ENCODE results near the gene HABP4. TPM values are rescaled to one million over a fixed set of nuclear protein-coding genes. Genes with fewer than 3 reads are reported as not detected.
A peak's percentile ranks its signal among the peaks of the same experiment; 100 is the strongest.

The HABP4 gene
- total RNA-seq, 2 donors from 2014 or later: 3.0 to 11.5 TPM

- H3K9me3 Mint-ChIP-seq: no peaks in the 10 kb centered on the region
- no peak overlapping the region for H3K27ac Mint-ChIP-seq
- H3K36me3 Mint-ChIP-seq: no peaks in the 10 kb centered on the region
- H3K4me3 Mint-ChIP-seq: no peak overlapping the region
- peaks cover 16 to 22% of the 10 kb centered on the region in 2 donors for H3K27me3 Mint-ChIP-seq
- peaks cover 9 to 11% of the 10 kb centered on the region in 2 donors for H3K4me1 Mint-ChIP-seq (ENCODE audit: low read depth in 2 of 2)
- DNase-seq (ENCODE audit: low spot score): no peak
- no peak for ATAC-seq
Measured at GRCh38 chr9:96447406-96447805, 2.6 kb upstream of the HABP4 start.

GRCh38 chr9:96448546-96449170, 1.3 kb upstream of the HABP4 start:
- Mint-ChIP-seq H3K4me1 (ENCODE audit: low read depth in 2 of 2) (peaks cover 11 to 14% of the 10 kb centered on the region in 2 donors), H3K4me3 (peak overlapping the region; percentile 88), H3K27me3 (peaks cover 17 to 22% of the 10 kb centered on the region in 2 donors), H3K9me3 (no peaks in the 10 kb centered on the region), H3K27ac (no peak overlapping the region), H3K36me3 (no peaks in the 10 kb centered on the region)
- ATAC-seq (no peak), DNase-seq (ENCODE audit: low spot score) (no peak)

GRCh38 chr9:96449523-96449844, 485 bp upstream of the HABP4 start:
- H3K27me3 Mint-ChIP-seq: peaks cover 18 to 22% of the 10 kb centered on the region in 2 donors
- H3K27ac Mint-ChIP-seq: peak overlapping the region; percentile 3 to 31
- H3K4me3 Mint-ChIP-seq: peak overlapping the region; percentile 88
- no peaks in the 10 kb centered on the region for H3K36me3 Mint-ChIP-seq
- no peaks in the 10 kb centered on the region for H3K9me3 Mint-ChIP-seq
- ATAC-seq (peak in 1 of 2 donors; percentile 2), DNase-seq (ENCODE audit: low spot score) (no peak)
- H3K4me1 Mint-ChIP-seq (ENCODE audit: low read depth in 2 of 2): peaks cover 12 to 15% of the 10 kb centered on the region in 2 donors

DNA sequence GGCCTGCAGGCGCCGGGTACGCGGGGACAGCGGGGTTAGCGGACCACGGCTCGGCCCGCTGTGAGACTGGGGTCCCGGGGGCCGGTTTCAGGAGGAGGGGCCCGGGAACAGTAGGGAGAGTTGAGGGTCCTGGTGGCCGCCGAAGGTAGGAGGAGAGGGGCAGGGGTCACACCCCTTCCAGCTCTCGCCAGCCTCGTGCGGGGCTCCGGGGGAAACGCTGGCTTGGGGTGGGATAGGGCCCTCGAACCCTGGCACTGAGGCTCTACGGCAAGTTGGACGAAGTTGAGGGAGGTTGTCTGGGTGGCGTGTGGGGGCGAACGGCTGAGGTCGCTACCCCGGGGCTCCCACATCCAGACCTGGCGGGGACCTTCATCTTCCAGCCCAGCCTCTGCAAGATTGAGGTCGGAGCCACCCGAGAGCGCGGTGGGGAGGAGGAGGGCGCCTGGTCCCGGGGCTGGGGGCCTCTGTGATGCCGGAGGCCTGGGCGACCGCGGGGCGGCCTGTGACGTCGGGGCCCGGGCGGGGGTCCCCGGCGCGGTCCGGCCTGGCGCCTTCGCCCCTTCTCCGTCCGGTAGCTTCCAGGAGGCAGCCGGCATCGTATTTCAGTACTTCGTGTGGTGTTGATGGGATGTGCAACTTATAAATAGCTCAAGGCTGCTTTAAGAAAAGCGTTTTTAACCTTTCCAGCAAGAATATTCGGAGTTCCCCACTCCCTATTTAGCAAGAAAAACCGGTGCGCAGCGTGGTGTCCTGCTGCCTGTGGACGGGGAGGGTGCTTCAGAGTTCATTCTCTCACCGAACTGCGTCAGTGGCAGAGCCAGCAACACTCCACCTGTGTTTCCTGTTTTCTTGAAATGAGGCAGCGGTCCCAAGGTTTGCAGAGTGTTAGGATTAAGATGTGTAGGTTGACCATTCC, 902 bp downstream of the HABP4 start:
- no peaks in the 10 kb centered on the region for H3K36me3 Mint-ChIP-seq
- ATAC-seq: no peak
- DNase-seq (ENCODE audit: low spot score): no peak
- H3K9me3 Mint-ChIP-seq: no peaks in the 10 kb centered on the region
- H3K4me1 Mint-ChIP-seq (ENCODE audit: low read depth in 2 of 2): peaks cover 12 to 15% of the 10 kb centered on the region in 2 donors
- no peak overlapping the region for H3K27ac Mint-ChIP-seq
- H3K27me3 Mint-ChIP-seq: peaks cover 18 to 22% of the 10 kb centered on the region in 2 donors
- peak overlapping the region; percentile 85 for H3K4me3 Mint-ChIP-seq

- DNase-seq (ENCODE audit: low spot score) (no peak), ATAC-seq (no peak)
- Mint-ChIP-seq H3K9me3 (no peaks in the 10 kb centered on the region), H3K4me3 (no peak overlapping the region), H3K27me3 (peaks cover 9 to 11% of the 10 kb centered on the region in 2 donors), H3K27ac (peak overlapping the region in 1 of 2 donors; percentile 8), H3K4me1 (ENCODE audit: low read depth in 2 of 2) (peaks cover 12 to 15% of the 10 kb centered on the region in 2 donors), H3K36me3 (no peaks in the 10 kb centered on the region)
Measured at GRCh38 chr9:96453625-96454024, 3.7 kb downstream of the HABP4 start.

DNA sequence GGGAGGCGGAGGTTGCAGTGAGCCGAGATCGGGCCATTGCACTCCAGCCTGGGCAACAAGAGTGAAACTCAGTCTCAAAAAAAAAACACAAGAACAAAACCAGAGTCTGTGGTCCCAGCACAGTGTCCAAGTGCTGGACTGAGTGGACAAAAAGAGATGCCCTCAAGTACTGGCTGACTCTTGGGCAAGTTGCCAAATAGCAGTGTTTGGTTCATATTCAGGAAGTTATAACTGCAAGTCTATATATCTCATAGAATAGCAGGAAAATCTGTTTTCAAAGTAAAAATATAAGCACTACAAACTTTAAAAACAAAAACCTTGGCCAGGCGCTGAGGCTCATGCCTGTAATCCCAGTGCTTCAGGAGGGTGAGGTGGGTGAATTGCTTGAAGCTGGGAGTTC, 7.3 kb downstream of the HABP4 start:
- H3K4me1 Mint-ChIP-seq (ENCODE audit: low read depth in 2 of 2): peaks cover 2 to 3% of the 10 kb centered on the region in 2 donors
- no peak for ATAC-seq
- no peaks in the 10 kb centered on the region for H3K9me3 Mint-ChIP-seq
- DNase-seq (ENCODE audit: low spot score): no peak
- no peak overlapping the region for H3K4me3 Mint-ChIP-seq
- peaks cover 0 to 2% of the 10 kb centered on the region in 2 donors for H3K27me3 Mint-ChIP-seq
- H3K27ac Mint-ChIP-seq: no peak overlapping the region
- H3K36me3 Mint-ChIP-seq: no peaks in the 10 kb centered on the region

- DNase-seq (ENCODE audit: low spot score) (no peak), ATAC-seq (no peak)
- Mint-ChIP-seq H3K27me3 (peaks cover 0 to 2% of the 10 kb centered on the region in 2 donors), H3K9me3 (no peaks in the 10 kb centered on the region), H3K27ac (no peak overlapping the region), H3K4me1 (ENCODE audit: low read depth in 2 of 2) (peaks cover 2 to 3% of the 10 kb centered on the region in 2 donors), H3K36me3 (no peaks in the 10 kb centered on the region), H3K4me3 (no peak overlapping the region)
Measured at GRCh38 chr9:96458226-96458625, 8.3 kb downstream of the HABP4 start.

DNA sequence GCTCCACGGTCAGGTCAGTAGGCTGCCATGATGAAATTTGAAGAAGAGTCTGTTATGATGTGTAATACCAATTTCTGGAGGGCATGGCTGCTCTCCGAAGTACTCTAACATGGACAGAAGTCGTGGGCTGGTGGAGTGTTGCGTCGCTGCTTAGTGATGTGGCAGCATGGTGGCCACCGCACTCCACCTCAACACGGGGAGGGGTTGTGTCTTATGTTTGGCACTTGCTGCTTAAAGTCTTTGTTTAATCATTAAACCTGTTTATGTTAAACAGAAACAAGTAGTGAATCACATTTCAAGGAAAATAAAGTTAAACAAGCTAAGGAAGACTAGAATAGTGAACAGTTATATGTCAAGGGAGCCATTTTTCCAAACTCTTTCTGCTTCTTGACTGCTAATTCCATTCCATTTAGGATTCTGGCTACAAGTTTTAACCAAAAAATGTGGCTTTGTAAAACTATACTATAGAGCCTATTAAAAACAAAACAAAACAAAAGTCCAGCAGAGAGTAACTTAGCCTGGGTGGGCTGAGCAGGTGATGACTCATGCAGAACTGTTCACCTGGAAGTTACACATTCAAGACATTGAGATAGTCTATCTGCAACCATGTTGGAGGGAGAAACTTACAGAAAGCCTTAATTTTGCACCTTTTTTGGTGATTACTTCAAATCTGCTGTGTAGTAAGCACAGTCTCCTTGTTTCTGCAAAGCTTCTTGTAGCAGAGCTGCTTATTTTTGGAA, 9.5 kb downstream of the HABP4 start:
- H3K27ac Mint-ChIP-seq: no peak overlapping the region
- H3K4me1 Mint-ChIP-seq (ENCODE audit: low read depth in 2 of 2): no peaks in the 10 kb centered on the region
- no peaks in the 10 kb centered on the region for H3K36me3 Mint-ChIP-seq
- H3K4me3 Mint-ChIP-seq: no peak overlapping the region
- H3K9me3 Mint-ChIP-seq: no peaks in the 10 kb centered on the region
- no peak for ATAC-seq
- DNase-seq (ENCODE audit: low spot score): no peak
- H3K27me3 Mint-ChIP-seq: no peaks in the 10 kb centered on the region

DNA sequence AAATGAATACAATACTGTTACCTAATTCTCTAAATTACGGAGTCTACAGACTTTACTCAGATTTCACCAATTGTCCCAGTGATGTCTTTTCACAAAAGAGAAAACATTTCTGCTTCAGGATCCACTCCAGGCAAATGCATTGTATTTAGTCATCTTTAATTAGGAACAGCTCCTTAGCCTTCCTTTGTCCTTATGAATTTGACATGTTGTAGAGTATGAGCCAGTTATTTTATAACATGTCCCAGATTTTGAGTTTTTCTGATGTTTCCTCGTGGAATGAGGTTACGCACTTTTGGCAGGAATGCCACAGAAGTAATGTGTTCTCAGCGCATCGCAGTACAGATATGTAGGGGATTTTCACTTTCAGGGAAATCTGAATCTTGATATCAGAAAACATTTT, 10.5 kb downstream of the HABP4 start:
- Mint-ChIP-seq H3K27me3 (no peaks in the 10 kb centered on the region), H3K27ac (no peak overlapping the region), H3K4me1 (ENCODE audit: low read depth in 2 of 2) (no peaks in the 10 kb centered on the region), H3K4me3 (no peak overlapping the region), H3K36me3 (no peaks in the 10 kb centered on the region), H3K9me3 (no peaks in the 10 kb centered on the region)
- no peak for DNase-seq (ENCODE audit: low spot score)
- no peak for ATAC-seq

DNA sequence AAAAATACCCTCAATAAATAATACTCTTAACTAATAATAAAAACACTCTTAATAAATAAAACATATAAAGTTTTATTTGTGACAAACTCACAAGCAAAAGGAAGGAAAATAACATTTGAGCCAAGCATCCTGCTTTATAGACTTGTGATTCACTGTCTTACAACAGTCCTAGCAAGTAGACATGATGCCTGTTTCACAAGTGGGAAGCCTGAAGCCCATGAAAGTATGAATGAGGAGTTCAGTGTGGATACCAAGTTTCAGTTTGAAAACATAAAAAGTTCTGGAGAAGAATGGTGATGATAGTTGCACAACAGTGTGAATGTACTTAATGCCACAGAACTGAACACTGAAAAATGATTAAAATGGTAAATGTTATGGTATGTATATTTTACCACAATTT, 10.9 kb downstream of the HABP4 start:
- Mint-ChIP-seq H3K4me3 (no peak overlapping the region), H3K36me3 (no peaks in the 10 kb centered on the region), H3K27me3 (no peaks in the 10 kb centered on the region), H3K27ac (no peak overlapping the region), H3K9me3 (no peaks in the 10 kb centered on the region), H3K4me1 (ENCODE audit: low read depth in 2 of 2) (no peaks in the 10 kb centered on the region)
- ATAC-seq (no peak), DNase-seq (ENCODE audit: low spot score) (no peak)

- Mint-ChIP-seq H3K36me3 (no peaks in the 10 kb centered on the region), H3K4me3 (no peak overlapping the region), H3K4me1 (ENCODE audit: low read depth in 2 of 2) (no peaks in the 10 kb centered on the region), H3K9me3 (no peaks in the 10 kb centered on the region), H3K27me3 (no peaks in the 10 kb centered on the region), H3K27ac (no peak overlapping the region)
- DNase-seq (ENCODE audit: low spot score) (no peak), ATAC-seq (no peak)
Measured at GRCh38 chr9:96461336-96461735, 11.4 kb downstream of the HABP4 start.

GRCh38 chr9:96462541-96462940, 12.6 kb downstream of the HABP4 start:
- no peaks in the 10 kb centered on the region for H3K4me1 Mint-ChIP-seq (ENCODE audit: low read depth in 2 of 2)
- no peak overlapping the region for H3K4me3 Mint-ChIP-seq
- no peak overlapping the region for H3K27ac Mint-ChIP-seq
- ATAC-seq (no peak), DNase-seq (ENCODE audit: low spot score) (no peak)
- no peaks in the 10 kb centered on the region for H3K36me3 Mint-ChIP-seq
- no peaks in the 10 kb centered on the region for H3K27me3 Mint-ChIP-seq
- H3K9me3 Mint-ChIP-seq: no peaks in the 10 kb centered on the region

GRCh38 chr9:96464426-96464825, 14.5 kb downstream of the HABP4 start:
- Mint-ChIP-seq H3K9me3 (no peaks in the 10 kb centered on the region), H3K27me3 (no peaks in the 10 kb centered on the region), H3K4me3 (no peak overlapping the region), H3K4me1 (ENCODE audit: low read depth in 2 of 2) (no peaks in the 10 kb centered on the region), H3K27ac (no peak overlapping the region), H3K36me3 (no peaks in the 10 kb centered on the region)
- no peak for DNase-seq (ENCODE audit: low spot score)
- ATAC-seq: no peak

DNA sequence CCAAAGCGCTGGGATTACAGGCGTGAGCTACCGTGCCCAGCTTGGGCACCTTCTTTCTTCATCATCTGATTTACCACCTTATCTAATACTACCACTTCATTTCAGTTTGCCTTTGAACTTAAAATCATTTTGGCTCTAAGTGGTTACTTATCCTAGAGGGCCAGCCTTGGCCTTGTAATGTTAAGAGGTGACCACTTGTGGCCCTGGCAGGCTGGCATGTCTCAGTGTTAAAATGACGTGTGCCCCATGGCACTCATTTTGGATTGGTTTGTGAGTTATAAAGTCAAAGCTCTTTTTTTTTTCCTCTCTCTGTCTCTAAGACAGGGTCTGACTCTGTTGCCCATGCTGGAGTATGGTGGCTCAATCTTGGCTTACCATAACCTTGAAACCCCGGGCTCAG, 17.8 kb downstream of the HABP4 start:
- Mint-ChIP-seq H3K4me3 (no peak overlapping the region), H3K36me3 (no peaks in the 10 kb centered on the region), H3K9me3 (no peaks in the 10 kb centered on the region), H3K27ac (no peak overlapping the region), H3K27me3 (no peaks in the 10 kb centered on the region), H3K4me1 (ENCODE audit: low read depth in 2 of 2) (no peaks in the 10 kb centered on the region)
- DNase-seq (ENCODE audit: low spot score) (no peak), ATAC-seq (no peak)
